Loucy (cell line): ENCODE results near the gene CCDC144A.
"Not testable (repeated sequence)": the region's sequence is repeated elsewhere in the genome, so short reads cannot be mapped to it uniquely, and the experiment has no call there.

Source experiments
- H2AFZ ChIP-seq: fragments of 200-600 bp; sonication (generic); 2 replicates; pipeline ENCODE4 v1.6.0; 2016; ENCODE audit warnings: antibody characterized with exemption, mild to moderate bottlenecking, low read length, moderate library complexity
- H3F3A ChIP-seq: fragments of 200-600 bp; 2 replicates; pipeline ENCODE4 v1.6.0; 2016; ENCODE audit warnings: antibody characterized with exemption, low read depth, mild to moderate bottlenecking
- H3K27me3 ChIP-seq: fragments of 200-600 bp; sonication (generic); 2 replicates; pipeline ENCODE4 v1.6.1; 2014; ENCODE audit warnings: low read length, mild to moderate bottlenecking; ENCODE audit not compliant: insufficient read depth, poor library complexity, severe bottlenecking
- H3K36me3 ChIP-seq: fragments of 200-600 bp; sonication (generic); 2 replicates; pipeline ENCODE4 v1.6.1; 2016; ENCODE audit warnings: low read length; ENCODE audit not compliant: insufficient read depth
- H3K4me1 ChIP-seq: fragments of 200-600 bp; sonication (generic); 2 replicates; pipeline ENCODE4 v1.5.1; 2014; ENCODE audit warnings: low read length, mild to moderate bottlenecking; ENCODE audit not compliant: insufficient read depth, poor library complexity, severe bottlenecking
- H3K4me2 ChIP-seq: fragments of 200-600 bp; sonication (generic); 2 replicates; pipeline ENCODE4 v1.6.0; 2014; ENCODE audit warnings: antibody characterized with exemption, low read length, low read depth, mild to moderate bottlenecking; ENCODE audit not compliant: poor library complexity, severe bottlenecking
- H3K4me3 ChIP-seq: fragments of 200-600 bp; sonication (generic); 2 replicates; pipeline ENCODE4 v1.5.1; 2014; ENCODE audit warnings: low read length, mild to moderate bottlenecking, mixed read lengths; ENCODE audit not compliant: poor library complexity, severe bottlenecking
- H3K79me2 ChIP-seq: fragments of 200-600 bp; sonication (generic); 2 replicates; pipeline ENCODE4 v1.6.1; 2014; ENCODE audit warnings: low read length; ENCODE audit not compliant: insufficient read depth
- H3K9ac ChIP-seq: fragments of 200-600 bp; sonication (generic); 2 replicates; pipeline ENCODE4 v1.6.0; 2014; ENCODE audit warnings: mild to moderate bottlenecking, low read depth, low read length, moderate library complexity; ENCODE audit not compliant: poor library complexity, severe bottlenecking
- H3K9me2 ChIP-seq: fragments of 200-600 bp; sonication (generic); replicated peaks from 2 replicates; pipeline ENCODE4 v1.6.1; 2016; ENCODE audit warnings: low read depth, low read length, mixed read lengths
- H3K9me3 ChIP-seq: fragments of 200-600 bp; sonication (generic); 2 replicates; pipeline ENCODE4 v1.6.1; 2014; ENCODE audit warnings: mild to moderate bottlenecking, antibody characterized with exemption, low read length, low read depth; ENCODE audit not compliant: insufficient read depth
- H4K20me1 ChIP-seq: fragments of 200-600 bp; sonication (generic); 2 replicates; pipeline ENCODE4 v1.6.0; 2014; ENCODE audit warnings: antibody characterized with exemption, low read length, mild to moderate bottlenecking; ENCODE audit not compliant: insufficient read depth, poor library complexity, severe bottlenecking

Gene CCDC144A

DNA sequence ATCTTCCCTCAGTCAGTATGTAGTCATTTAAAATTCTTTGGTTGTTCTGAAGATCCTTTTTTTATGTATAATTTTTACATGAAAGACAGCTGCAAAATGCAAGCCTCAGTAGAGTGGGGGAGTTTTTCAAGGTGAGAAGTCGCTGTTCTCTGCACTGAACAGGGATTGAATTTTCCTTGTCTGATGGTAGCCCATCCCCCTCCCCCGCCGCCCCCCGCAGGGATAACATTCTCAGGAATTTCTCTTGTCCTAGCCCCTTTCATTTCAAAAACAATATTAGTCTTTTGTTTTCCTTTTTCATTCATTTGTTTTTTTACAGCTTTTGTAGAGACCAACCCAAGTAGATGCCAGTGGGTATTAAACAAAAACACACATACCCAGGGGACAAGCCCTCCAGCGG is 2.9 kb upstream of the CCDC144A start:
- H3K9me3 ChIP-seq, H3K4me1 ChIP-seq, H3K4me2 ChIP-seq, H4K20me1 ChIP-seq, H3K9me2 ChIP-seq, H3K79me2 ChIP-seq, H3K9ac ChIP-seq, H2AFZ ChIP-seq, H3F3A ChIP-seq, H3K36me3 ChIP-seq, H3K27me3 ChIP-seq, H3K4me3 ChIP-seq: not testable (repeated sequence)

DNA sequence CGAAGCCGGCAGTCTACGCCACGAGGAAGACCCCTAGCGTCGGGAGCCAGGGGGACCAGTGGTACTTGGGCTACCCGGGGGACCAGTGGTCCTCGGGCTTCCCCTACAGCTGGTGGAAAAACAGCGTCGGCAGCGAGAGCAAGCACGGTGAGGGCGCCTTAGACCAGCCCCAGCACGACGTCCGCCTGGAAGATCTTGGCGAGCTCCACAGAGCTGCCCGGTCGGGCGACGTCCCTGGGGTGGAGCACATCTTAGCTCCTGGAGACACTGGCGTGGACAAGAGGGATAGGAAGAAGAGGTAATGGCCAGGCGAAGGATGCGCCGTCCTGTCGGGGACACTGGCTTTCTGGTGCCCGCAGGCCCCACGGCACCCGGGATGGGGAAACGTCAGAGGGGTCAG is 406 bp downstream of the CCDC144A start:
- not testable (repeated sequence) for H2AFZ ChIP-seq, H3K9me2 ChIP-seq, H3K79me2 ChIP-seq, H3K4me2 ChIP-seq, H3K4me3 ChIP-seq, H3K36me3 ChIP-seq, H3K4me1 ChIP-seq, H3K27me3 ChIP-seq, H3K9me3 ChIP-seq, H3K9ac ChIP-seq, H4K20me1 ChIP-seq, H3F3A ChIP-seq

DNA sequence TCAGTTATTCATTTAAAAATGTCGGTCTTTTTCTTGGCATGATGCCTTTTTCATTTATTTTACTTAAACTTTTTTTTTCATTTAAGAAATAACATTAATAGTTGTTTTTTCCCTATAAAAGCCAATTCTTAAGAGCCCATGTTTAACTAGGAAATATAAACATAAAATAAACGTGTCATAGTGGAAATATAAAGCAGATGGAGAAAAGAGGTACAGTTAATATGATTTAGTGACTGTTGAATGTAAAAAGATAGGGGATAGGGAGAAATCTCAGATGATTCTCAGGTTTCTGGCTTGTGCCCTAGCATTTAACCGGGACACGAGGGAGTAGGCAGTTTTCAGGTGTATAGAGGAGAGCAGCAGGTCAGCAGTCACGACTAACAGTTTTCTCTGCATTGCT is 7.6 kb downstream of the CCDC144A start:
- H3K9me3 ChIP-seq, H3K27me3 ChIP-seq, H3F3A ChIP-seq, H3K9me2 ChIP-seq, H3K9ac ChIP-seq, H4K20me1 ChIP-seq, H3K79me2 ChIP-seq, H3K4me1 ChIP-seq, H3K4me2 ChIP-seq, H2AFZ ChIP-seq, H3K4me3 ChIP-seq, H3K36me3 ChIP-seq: not testable (repeated sequence)

DNA sequence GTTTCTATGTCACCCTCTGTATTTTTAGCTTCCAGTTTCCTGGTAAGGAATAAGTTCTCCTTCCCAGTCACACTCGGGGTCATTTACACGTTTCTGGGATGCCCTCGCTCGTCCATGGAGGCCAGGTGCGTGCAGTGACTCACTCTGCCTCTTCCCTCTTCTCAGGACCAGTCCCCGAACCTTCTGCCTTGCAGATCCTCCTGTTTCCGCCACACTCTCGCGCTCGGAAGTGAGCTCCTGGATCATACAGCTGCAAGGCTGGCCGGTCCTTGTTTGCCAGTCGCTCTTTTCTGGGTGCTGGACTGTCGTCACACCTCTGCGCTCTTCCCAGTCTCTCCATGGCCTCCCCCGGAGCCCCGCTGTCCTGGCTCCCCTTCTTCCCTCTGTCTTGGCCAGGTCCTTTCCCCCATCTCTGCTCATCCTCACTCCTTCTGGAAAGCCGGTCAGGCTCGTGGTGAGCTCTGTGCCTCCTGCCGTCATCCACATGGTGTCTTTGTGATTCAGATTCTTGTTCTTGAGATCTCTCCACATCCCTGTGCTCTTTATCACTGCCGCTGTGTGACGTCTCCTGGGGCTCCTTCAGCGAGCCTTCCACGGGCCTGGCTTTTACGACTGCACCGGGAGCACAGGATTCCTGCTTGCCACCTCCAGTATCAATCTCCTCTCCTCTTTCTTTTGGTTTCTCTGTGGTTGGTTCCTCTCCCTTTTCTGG is 55.6 kb downstream of the CCDC144A start:
- not testable (repeated sequence) for H3K36me3 ChIP-seq, H3K27me3 ChIP-seq, H4K20me1 ChIP-seq, H3F3A ChIP-seq, H3K9me2 ChIP-seq, H3K9ac ChIP-seq, H3K4me3 ChIP-seq, H3K79me2 ChIP-seq, H3K9me3 ChIP-seq, H3K4me1 ChIP-seq, H2AFZ ChIP-seq, H3K4me2 ChIP-seq

DNA sequence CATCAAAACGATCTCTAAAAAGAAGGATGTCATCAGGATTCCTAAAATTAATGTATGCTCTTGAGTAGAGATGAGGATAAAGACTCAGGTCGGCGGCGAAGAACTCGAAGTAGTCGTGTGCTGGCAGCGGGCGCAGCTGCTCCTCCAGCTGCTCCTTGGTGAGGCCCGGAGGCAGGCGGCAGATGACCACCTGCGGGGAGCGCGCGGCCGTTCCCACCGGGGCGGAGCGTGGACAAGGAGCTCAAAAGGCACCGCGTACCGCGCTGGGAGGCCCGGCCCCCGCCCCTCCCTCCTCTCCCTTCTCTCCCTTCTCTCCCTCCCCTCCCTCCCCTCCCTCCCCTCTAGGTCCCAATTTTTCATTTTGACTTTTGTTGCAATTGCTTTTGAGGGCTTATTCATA is 56.5 kb downstream of the CCDC144A start:
- H3K9me2 ChIP-seq, H3K9ac ChIP-seq, H3K36me3 ChIP-seq, H3K79me2 ChIP-seq, H3K4me3 ChIP-seq, H3K27me3 ChIP-seq, H4K20me1 ChIP-seq, H3K9me3 ChIP-seq, H3F3A ChIP-seq, H3K4me2 ChIP-seq, H2AFZ ChIP-seq, H3K4me1 ChIP-seq: not testable (repeated sequence)

DNA sequence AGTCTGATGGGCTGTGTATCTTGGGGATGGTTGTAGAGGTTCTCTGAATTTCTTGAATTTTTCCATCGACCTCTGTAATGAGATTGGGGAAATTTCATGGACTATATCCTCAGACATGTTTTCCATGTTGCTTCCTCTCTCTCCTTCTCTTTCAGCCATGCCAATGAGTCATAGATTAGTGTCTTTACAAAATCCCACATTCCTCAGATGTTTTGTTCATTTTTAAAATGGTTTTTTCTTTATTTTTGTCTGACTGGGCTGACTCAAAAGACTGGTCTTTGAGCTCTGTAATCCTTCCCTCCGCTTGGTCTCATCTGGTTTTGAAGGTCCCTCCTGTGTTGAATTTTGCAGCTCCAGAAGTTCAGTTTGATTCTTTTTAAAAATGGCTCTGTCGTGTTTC is 60.5 kb downstream of the CCDC144A start:
- not testable (repeated sequence) for H3K36me3 ChIP-seq, H3K79me2 ChIP-seq, H3K9ac ChIP-seq, H2AFZ ChIP-seq, H3K4me3 ChIP-seq, H3F3A ChIP-seq, H3K4me1 ChIP-seq, H3K9me2 ChIP-seq, H3K27me3 ChIP-seq, H4K20me1 ChIP-seq, H3K4me2 ChIP-seq, H3K9me3 ChIP-seq
